ENCODE results near the gene C17orf113.

The C17orf113 gene

DNA sequence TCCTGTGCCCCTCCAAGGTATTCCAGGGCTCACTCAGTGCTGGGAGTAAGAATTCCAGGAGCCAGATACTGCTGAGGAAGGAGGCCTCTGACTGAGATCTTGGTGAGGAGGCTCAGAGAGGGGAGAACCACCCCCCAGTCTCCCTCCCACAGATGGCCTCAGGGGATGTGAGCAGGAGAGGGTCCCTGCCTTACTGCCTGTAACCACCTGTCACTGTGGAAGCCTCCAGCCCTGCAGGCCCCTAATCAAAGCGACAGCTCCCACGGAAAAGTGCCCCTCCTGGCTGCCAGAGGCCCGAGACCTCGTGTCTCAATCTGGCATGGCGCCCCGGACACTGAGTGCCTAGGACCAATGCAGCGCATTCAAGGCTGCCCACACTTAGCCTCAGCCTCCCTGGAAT, 7.7 kb upstream of the C17orf113 start:
- Histone ChIP-seq H3K4me3 (ENCODE audit: low read length) (no peak overlapping the region), H3K79me2 (ENCODE audit: control insufficient read depth, low read length) (no peaks in the 10 kb centered on the region), H3K4me1 (ENCODE audit: control insufficient read depth, low read length) (no peaks in the 10 kb centered on the region), H3K9me3 (ENCODE audit: control insufficient read depth, insufficient read depth, low read length) (peaks cover 9% of the 10 kb centered on the region), H3K4me2 (ENCODE audit: low read length) (no peak overlapping the region), H4K20me1 (ENCODE audit: control insufficient read depth, insufficient read depth, low read depth, low read length) (no peaks in the 10 kb centered on the region), H3K9me2 (replicated peaks; ENCODE audit: control insufficient read depth, low read length) (no peaks in the 10 kb centered on the region), H3K27me3 (ENCODE audit: control insufficient read depth, low read length) (peaks cover 18% of the 10 kb centered on the region), H3F3A (ENCODE audit: control insufficient read depth, insufficient read depth) (no peaks in the 10 kb centered on the region), H3K27ac (ENCODE audit: low read depth, low read length) (no peak overlapping the region), H3K36me3 (ENCODE audit: control insufficient read depth, low read length) (no peaks in the 10 kb centered on the region)
- TF ChIP-seq CTCF (IDR thresholded peaks at IDR 0.05; ENCODE audit: low read depth, low read length, poor library complexity, severe bottlenecking) (no peak), EZH2phosphoT487 (IDR thresholded peaks at IDR 0.05; ENCODE audit: borderline replicate concordance, low read length) (no peak)

GRCh38 chr17:42056635-42057034, 6.2 kb upstream of the C17orf113 start:
- TF ChIP-seq EZH2phosphoT487 (IDR thresholded peaks at IDR 0.05; ENCODE audit: borderline replicate concordance, low read length) = no peak
- TF ChIP-seq CTCF (IDR thresholded peaks at IDR 0.05; ENCODE audit: low read depth, low read length, poor library complexity, severe bottlenecking) = no peak
- Histone ChIP-seq H3K27ac (ENCODE audit: low read depth, low read length) (no peak overlapping the region), H3K9me2 (replicated peaks; ENCODE audit: control insufficient read depth, low read length) (no peaks in the 10 kb centered on the region), H3K79me2 (ENCODE audit: control insufficient read depth, low read length) (no peaks in the 10 kb centered on the region), H3K9me3 (ENCODE audit: control insufficient read depth, insufficient read depth, low read length) (peaks cover 9% of the 10 kb centered on the region), H3F3A (ENCODE audit: control insufficient read depth, insufficient read depth) (no peaks in the 10 kb centered on the region), H4K20me1 (ENCODE audit: control insufficient read depth, insufficient read depth, low read depth, low read length) (no peaks in the 10 kb centered on the region), H3K27me3 (ENCODE audit: control insufficient read depth, low read length) (peaks cover 33% of the 10 kb centered on the region), H3K4me2 (ENCODE audit: low read length) (no peak overlapping the region), H3K36me3 (ENCODE audit: control insufficient read depth, low read length) (no peaks in the 10 kb centered on the region), H3K4me1 (ENCODE audit: control insufficient read depth, low read length) (no peaks in the 10 kb centered on the region), H3K4me3 (ENCODE audit: low read length) (no peak overlapping the region)

DNA sequence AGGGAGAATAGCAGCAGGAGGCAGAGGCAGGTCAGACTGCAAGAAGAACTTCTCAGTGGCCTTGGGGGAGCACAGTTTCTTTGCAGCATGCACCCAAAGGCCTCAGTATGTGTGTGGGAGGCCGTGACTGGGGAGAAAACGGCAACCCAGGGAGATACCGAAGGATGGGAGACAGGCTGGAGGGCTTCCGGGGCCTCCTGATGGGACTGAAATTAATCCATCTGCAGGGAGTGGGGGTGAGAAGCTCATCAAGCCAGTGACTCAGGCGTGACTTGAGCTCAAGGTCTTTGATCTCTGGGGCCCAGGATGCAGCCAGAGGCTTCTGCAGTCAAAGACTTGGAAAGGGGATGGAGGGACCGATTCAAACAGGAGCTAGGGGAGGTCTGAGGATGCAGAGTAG, 5.1 kb upstream of the C17orf113 start:
- Histone ChIP-seq H3K79me2 (ENCODE audit: control insufficient read depth, low read length) (no peaks in the 10 kb centered on the region), H4K20me1 (ENCODE audit: control insufficient read depth, insufficient read depth, low read depth, low read length) (no peaks in the 10 kb centered on the region), H3K36me3 (ENCODE audit: control insufficient read depth, low read length) (no peaks in the 10 kb centered on the region), H3K4me2 (ENCODE audit: low read length) (no peak overlapping the region), H3K27ac (ENCODE audit: low read depth, low read length) (no peak overlapping the region), H3K27me3 (ENCODE audit: control insufficient read depth, low read length) (peaks cover 42% of the 10 kb centered on the region), H3F3A (ENCODE audit: control insufficient read depth, insufficient read depth) (no peaks in the 10 kb centered on the region), H3K4me1 (ENCODE audit: control insufficient read depth, low read length) (no peaks in the 10 kb centered on the region), H3K9me3 (ENCODE audit: control insufficient read depth, insufficient read depth, low read length) (peaks cover 9% of the 10 kb centered on the region), H3K4me3 (ENCODE audit: low read length) (no peak overlapping the region), H3K9me2 (replicated peaks; ENCODE audit: control insufficient read depth, low read length) (no peaks in the 10 kb centered on the region)
- TF ChIP-seq EZH2phosphoT487 (IDR thresholded peaks at IDR 0.05; ENCODE audit: borderline replicate concordance, low read length) (no peak), CTCF (IDR thresholded peaks at IDR 0.05; ENCODE audit: low read depth, low read length, poor library complexity, severe bottlenecking) (no peak)

DNA sequence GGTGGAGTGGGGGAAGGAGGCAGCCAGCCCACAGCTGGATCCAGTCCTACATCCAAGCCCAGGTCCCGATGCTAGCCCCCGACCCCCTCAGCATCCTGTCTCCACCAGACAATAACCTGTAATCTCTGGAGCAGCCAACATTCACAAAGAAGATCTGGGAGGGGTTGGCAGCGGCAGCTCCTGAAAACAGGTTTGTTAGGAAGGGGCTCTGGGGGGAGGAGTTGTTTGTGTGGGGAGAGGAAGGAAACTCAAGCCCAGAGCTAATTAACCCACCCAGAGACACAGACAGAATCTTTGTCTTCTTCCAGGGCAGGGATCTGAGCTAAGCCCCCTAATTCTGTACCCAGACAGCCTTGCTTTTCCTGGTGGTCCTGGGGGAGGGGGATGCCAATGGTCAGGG, 4.6 kb upstream of the C17orf113 start:
- no peaks in the 10 kb centered on the region for H3K9me2 ChIP-seq (replicated peaks; ENCODE audit: control insufficient read depth, low read length)
- no peak overlapping the region for H3K27ac ChIP-seq (ENCODE audit: low read depth, low read length)
- H3K36me3 ChIP-seq (ENCODE audit: control insufficient read depth, low read length) = no peaks in the 10 kb centered on the region
- no peak overlapping the region for H3K4me2 ChIP-seq (ENCODE audit: low read length)
- peaks cover 44% of the 10 kb centered on the region for H3K27me3 ChIP-seq (ENCODE audit: control insufficient read depth, low read length)
- H3K4me1 ChIP-seq (ENCODE audit: control insufficient read depth, low read length) = no peaks in the 10 kb centered on the region
- no peaks in the 10 kb centered on the region for H3K79me2 ChIP-seq (ENCODE audit: control insufficient read depth, low read length)
- no peak overlapping the region for H3K4me3 ChIP-seq (ENCODE audit: low read length)
- TF ChIP-seq CTCF (IDR thresholded peaks at IDR 0.05; ENCODE audit: low read depth, low read length, poor library complexity, severe bottlenecking) = no peak
- TF ChIP-seq EZH2phosphoT487 (IDR thresholded peaks at IDR 0.05; ENCODE audit: borderline replicate concordance, low read length) = no peak
- H3K9me3 ChIP-seq (ENCODE audit: control insufficient read depth, insufficient read depth, low read length) = peaks cover 9% of the 10 kb centered on the region
- H3F3A ChIP-seq (ENCODE audit: control insufficient read depth, insufficient read depth) = no peaks in the 10 kb centered on the region
- no peaks in the 10 kb centered on the region for H4K20me1 ChIP-seq (ENCODE audit: control insufficient read depth, insufficient read depth, low read depth, low read length)

Data from DOHH2 (cell line).